Ishikawa (cell line): ENCODE results near the gene NCK2.
A peak's percentile ranks its signal among the peaks of the same experiment; 100 is the strongest.

Experiments used
- CEBPB ChIP-seq: IDR thresholded peaks from 2 replicates; pipeline ENCODE4 v1.6.1; 2012
- EGR1 ChIP-seq: IDR thresholded peaks from 2 replicates; pipeline ENCODE4 v1.6.1; 2012
- EP300 ChIP-seq: IDR thresholded peaks from 2 replicates; pipeline ENCODE4 v1.6.1; 2012; ENCODE audit warnings: borderline replicate concordance
- RAD21 ChIP-seq: IDR thresholded peaks from 2 replicates; pipeline ENCODE4 v1.6.1; 2012; ENCODE audit warnings: low read depth
- TAF1 ChIP-seq: IDR thresholded peaks from 2 replicates; pipeline ENCODE4 v1.6.1; 2012; ENCODE audit warnings: low read depth, mild to moderate bottlenecking
- YY1 ChIP-seq: IDR thresholded peaks from 2 replicates; pipeline ENCODE4 v1.6.1; 2012; ENCODE audit warnings: low read depth
- ZBTB7A ChIP-seq: IDR thresholded peaks from 2 replicates; pipeline ENCODE4 v1.6.1; 2012; ENCODE audit warnings: low read depth
- TF ChIP-seq, protein P1 (sequence below): IDR thresholded peaks from 2 replicates; pipeline ENCODE4 v1.6.1; 2012; ENCODE audit warnings: low read depth, mild to moderate bottlenecking
- TF ChIP-seq, protein P2 (sequence below): IDR thresholded peaks from 2 replicates; pipeline ENCODE4 v1.6.1; 2012

DNA sequence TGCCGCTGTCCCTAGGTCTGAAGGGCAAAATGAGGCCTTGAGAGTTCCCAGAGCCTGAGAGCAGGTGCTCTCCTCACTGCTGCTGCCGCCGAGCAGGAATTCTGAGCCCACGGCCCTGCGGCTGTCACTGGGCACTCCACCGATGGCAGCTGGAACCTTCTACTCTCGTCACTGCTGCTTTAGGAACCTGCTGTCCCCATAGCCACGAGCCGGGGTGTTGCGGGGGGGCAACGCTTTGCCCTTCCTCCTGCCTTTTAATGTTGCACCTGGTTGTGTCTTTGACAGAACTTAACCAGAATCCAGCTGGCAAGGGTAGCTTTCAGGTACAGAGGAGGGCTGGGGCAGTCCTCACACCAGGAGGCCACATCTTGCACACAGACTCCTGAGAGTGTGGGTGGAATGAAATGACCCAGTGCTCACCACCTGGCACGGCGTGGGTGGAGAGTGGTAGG lies 32.3 kb downstream of the NCK2 start:
- TF ChIP-seq CEBPB = no peak
- TF ChIP-seq TAF1 = no peak
- TF ChIP-seq RAD21 = no peak
- no peak for TF ChIP-seq EP300
- TF ChIP-seq, protein P1, sequence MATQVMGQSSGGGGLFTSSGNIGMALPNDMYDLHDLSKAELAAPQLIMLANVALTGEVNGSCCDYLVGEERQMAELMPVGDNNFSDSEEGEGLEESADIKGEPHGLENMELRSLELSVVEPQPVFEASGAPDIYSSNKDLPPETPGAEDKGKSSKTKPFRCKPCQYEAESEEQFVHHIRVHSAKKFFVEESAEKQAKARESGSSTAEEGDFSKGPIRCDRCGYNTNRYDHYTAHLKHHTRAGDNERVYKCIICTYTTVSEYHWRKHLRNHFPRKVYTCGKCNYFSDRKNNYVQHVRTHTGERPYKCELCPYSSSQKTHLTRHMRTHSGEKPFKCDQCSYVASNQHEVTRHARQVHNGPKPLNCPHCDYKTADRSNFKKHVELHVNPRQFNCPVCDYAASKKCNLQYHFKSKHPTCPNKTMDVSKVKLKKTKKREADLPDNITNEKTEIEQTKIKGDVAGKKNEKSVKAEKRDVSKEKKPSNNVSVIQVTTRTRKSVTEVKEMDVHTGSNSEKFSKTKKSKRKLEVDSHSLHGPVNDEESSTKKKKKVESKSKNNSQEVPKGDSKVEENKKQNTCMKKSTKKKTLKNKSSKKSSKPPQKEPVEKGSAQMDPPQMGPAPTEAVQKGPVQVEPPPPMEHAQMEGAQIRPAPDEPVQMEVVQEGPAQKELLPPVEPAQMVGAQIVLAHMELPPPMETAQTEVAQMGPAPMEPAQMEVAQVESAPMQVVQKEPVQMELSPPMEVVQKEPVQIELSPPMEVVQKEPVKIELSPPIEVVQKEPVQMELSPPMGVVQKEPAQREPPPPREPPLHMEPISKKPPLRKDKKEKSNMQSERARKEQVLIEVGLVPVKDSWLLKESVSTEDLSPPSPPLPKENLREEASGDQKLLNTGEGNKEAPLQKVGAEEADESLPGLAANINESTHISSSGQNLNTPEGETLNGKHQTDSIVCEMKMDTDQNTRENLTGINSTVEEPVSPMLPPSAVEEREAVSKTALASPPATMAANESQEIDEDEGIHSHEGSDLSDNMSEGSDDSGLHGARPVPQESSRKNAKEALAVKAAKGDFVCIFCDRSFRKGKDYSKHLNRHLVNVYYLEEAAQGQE = no peak
- TF ChIP-seq, protein P2, sequence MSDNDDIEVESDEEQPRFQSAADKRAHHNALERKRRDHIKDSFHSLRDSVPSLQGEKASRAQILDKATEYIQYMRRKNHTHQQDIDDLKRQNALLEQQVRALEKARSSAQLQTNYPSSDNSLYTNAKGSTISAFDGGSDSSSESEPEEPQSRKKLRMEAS = no peak
- peak; percentile 69 for TF ChIP-seq EGR1
- no peak for TF ChIP-seq ZBTB7A
- TF ChIP-seq YY1 = no peak
